ENCODE results near the gene MGAT1. TPM values are rescaled to one million over a fixed set of nuclear protein-coding genes. Genes with fewer than 3 reads are reported as not detected.

The MGAT1 gene
- total RNA-seq, 1 experiment from 2014 or later, result 72.7 TPM

- Mint-ChIP-seq H3K27ac (no peak overlapping the region), H3K27me3 (ENCODE audit: low read depth) (peaks cover 46% of the 10 kb centered on the region)
Measured at GRCh38 chr5:180739271-180739670, 63.3 kb downstream of the MGAT1 start.

More at GRCh38 chr5:180739271-180739670, 63.3 kb downstream of the MGAT1 start:
- no peak overlapping the region for H2AK5ac ChIP-seq (ENCODE audit: insufficient read length, low read length)
- Mint-ChIP-seq H3K36me3 (ENCODE audit: insufficient read depth in 1 of 3, low read depth in 3 of 3) (no peaks in the 10 kb centered on the region), H3K9me3 (no peaks in the 10 kb centered on the region; a peak in 1 of 5 replicates), H3K4me1 (no peaks in the 10 kb centered on the region), H3K4me3 (no peak overlapping the region)
- no peak overlapping the region for H3K4me2 ChIP-seq (ENCODE audit: insufficient read depth, insufficient read length, low read length)
- TF ChIP-seq CTCF (conservative IDR thresholded peaks at IDR 0.05), result no peak
- no peaks in the 10 kb centered on the region for H3K4me1 ChIP-seq (ENCODE audit: insufficient read depth, low read length)
- H3K14ac ChIP-seq (ENCODE audit: insufficient read depth, low read length), result no peak overlapping the region
- no peak overlapping the region for H4K5ac ChIP-seq (ENCODE audit: insufficient read length, low read depth, low read length)
- H3K56ac ChIP-seq (ENCODE audit: insufficient read length, low read depth, low read length), result no peak overlapping the region
- H3K9me3 ChIP-seq (ENCODE audit: control insufficient read depth, low read depth, low read length), result no peaks in the 10 kb centered on the region
- H4K20me1 ChIP-seq (ENCODE audit: control insufficient read depth, insufficient read depth, insufficient read length), result no peaks in the 10 kb centered on the region
- no peak overlapping the region for H2BK5ac ChIP-seq (ENCODE audit: insufficient read length, low read length)
- no peak for DNase-seq
- no peak overlapping the region for H2BK15ac ChIP-seq (ENCODE audit: low read depth, low read length)
- no peaks in the 10 kb centered on the region for H3K79me2 ChIP-seq (ENCODE audit: insufficient read depth, low read length)
- H3K27me3 ChIP-seq (ENCODE audit: insufficient read depth, low read length), result no peaks in the 10 kb centered on the region; the same call in 1 of the 2 replicates
- H2BK12ac ChIP-seq (ENCODE audit: insufficient read length, low read depth, low read length), result no peak overlapping the region
- H3K9ac ChIP-seq (ENCODE audit: extremely low read depth, insufficient read length, low read length), result no peak overlapping the region
- no CpG with 5 or more reads among the region's 10 CpGs for WGBS (ENCODE audit: extremely low coverage, insufficient read length, low lambda C conversion rate)
- H3T11ph ChIP-seq (ENCODE audit: low read length), result no peak overlapping the region
- no peak overlapping the region for H2BK20ac ChIP-seq (ENCODE audit: low read depth, low read length, poor library complexity, severe bottlenecking)
- H2AFZ ChIP-seq (ENCODE audit: low read length), result no peak overlapping the region
- no peak overlapping the region for H4K91ac ChIP-seq (ENCODE audit: insufficient read length, low read depth, low read length)
- H3K4ac ChIP-seq (ENCODE audit: low read depth, low read length), result no peak overlapping the region
- H3K23ac ChIP-seq (ENCODE audit: insufficient read length, low read depth, low read length), result no peak overlapping the region
- no peak overlapping the region for H4K8ac ChIP-seq (replicated peaks; ENCODE audit: insufficient read length, low read depth, low read length)
- no peak overlapping the region for H3K18ac ChIP-seq (ENCODE audit: insufficient read length, low read depth, low read length)
- H3K27ac ChIP-seq (ENCODE audit: insufficient read length, low read depth, low read length), result no peak overlapping the region
- H3K79me1 ChIP-seq (ENCODE audit: insufficient read depth, low read depth, low read length, poor library complexity, severe bottlenecking), result no peaks in the 10 kb centered on the region
- no peak overlapping the region for H2BK120ac ChIP-seq (ENCODE audit: low read depth, low read length, poor library complexity, severe bottlenecking)
- no peaks in the 10 kb centered on the region for H3K23me2 ChIP-seq (ENCODE audit: insufficient read length, low read depth, low read length, poor library complexity, severe bottlenecking)
